Myocyte (in vitro differentiated cells): ENCODE measurements around the gene VSIG10L2. TPM values are rescaled to one million over a fixed set of nuclear protein-coding genes. Genes with fewer than 3 reads are reported as not detected.

Experiments used
- DNase-seq: peaks from one replicate; pipeline ENCODE4 v3.0.0-alpha.2; 2012; ENCODE audit warnings: low read depth
- total RNA-seq: library from RNA; depleted of rRNA; stranded (reverse); fragments of >200 nt; gene quantifications from 2 replicates; pipeline ENCODE4 v1.2.3, GENCODE V29; 2014

Gene VSIG10L2
- total RNA-seq, 1 donor from 2014 or later, result not detected

DNA sequence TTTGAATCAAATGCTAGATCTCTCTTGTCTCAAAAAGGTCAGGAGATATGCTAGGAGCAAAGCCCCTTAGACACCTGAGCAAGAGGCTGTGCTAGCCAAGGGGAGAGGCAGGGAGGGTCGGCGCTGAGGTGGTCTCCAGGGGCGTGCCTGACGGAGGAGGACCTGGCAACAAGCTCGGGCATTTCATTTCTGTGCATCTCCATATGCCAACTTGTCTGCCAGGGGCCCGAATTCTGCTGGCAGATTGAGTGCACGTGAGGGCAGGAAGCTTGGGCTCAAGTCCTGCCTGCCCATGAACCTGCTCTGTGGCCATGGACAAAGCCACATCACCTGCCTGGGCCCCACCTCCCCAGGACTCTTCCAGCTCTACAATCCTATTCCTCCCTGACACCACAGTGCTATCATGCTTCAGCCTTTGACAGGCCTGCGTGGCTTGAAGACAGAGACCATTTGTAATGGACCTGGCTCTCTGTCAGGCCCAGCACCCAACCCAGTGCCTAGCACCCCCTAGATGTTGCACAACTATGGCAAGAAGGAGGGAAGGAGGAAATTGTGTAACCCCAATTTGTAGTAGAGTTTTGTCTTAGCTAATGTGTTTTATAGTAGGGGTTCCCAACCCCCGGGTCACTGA, 16.3 kb upstream of the VSIG10L2 start:
- DNase-seq, result no peak

DNA sequence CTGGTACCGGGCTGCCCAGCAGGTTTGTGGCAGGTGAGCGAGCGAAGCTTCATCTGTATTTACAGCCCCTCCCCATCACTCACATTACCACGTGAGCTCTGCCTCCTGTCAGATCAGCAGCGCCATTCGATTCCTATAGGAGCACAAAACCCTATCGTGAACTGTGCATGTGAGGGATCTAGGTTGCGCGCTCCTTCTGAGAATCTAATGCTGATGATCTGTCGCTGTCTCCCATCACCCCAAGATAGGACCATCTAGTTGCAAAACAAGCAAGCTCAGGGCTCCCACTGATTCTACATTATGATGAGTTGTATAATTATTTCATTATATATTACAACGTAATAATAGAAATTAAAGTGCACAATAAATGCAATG, 15.8 kb upstream of the VSIG10L2 start:
- DNase-seq, result no peak

DNA sequence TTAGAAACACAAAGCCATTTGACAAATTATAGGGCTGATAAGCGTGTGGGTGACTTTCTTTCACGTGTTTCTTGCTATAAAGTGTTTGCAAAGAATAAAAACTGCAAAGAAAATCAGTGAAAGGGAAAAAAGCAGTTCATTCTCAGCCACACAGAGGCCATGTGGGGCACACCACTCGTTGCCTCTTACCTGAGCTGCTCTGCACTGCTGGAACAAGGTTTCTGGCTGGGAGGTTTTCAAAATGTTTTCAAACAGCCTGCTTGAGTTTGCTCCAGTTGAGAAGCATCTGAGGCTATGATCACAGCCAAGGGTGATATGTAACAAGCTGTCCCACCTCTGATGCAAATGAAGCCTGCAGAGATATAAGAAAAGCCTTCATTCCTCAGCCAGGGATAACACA, 14.7 kb upstream of the VSIG10L2 start:
- DNase-seq, result no peak

DNA sequence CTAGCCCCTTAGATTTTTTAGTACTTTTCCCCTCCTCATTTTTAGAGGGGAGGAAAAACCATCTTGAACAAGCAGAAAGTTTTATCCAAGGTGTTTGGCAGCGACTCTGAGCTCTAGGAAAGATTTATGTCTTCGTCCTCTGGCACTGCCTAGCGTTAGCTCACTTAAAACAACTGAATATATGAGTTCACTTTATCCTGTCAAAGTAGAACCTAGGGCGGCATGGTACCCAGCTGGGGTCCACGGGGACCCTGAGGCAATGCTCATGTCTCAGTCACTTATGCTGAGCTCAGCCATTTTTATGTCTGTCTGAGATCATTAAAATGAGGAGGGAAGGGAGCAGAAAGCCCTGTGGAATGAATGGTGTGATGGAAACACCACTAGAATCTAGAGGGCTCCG, 14.2 kb upstream of the VSIG10L2 start:
- DNase-seq, result no peak

DNA sequence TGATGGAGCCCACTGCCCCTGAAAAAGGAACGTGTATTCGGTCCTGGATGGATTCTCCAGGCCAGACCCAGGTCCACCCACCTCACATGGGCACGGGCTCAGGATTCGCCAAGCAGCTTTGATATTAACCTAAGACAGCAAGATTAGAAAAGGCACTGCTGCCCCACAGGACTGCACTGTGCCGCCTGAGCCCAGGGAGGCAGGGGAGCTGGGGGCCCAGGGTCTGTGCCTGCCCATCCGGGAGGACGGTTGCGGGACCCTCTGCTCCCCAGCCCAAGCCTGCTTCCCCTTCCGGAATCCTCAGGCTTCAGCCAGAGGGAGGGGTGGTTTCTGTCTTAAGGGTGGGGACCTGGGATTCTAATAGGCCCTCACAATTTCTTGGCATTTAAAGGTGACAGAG, 13.5 kb upstream of the VSIG10L2 start:
- no peak for DNase-seq

DNA sequence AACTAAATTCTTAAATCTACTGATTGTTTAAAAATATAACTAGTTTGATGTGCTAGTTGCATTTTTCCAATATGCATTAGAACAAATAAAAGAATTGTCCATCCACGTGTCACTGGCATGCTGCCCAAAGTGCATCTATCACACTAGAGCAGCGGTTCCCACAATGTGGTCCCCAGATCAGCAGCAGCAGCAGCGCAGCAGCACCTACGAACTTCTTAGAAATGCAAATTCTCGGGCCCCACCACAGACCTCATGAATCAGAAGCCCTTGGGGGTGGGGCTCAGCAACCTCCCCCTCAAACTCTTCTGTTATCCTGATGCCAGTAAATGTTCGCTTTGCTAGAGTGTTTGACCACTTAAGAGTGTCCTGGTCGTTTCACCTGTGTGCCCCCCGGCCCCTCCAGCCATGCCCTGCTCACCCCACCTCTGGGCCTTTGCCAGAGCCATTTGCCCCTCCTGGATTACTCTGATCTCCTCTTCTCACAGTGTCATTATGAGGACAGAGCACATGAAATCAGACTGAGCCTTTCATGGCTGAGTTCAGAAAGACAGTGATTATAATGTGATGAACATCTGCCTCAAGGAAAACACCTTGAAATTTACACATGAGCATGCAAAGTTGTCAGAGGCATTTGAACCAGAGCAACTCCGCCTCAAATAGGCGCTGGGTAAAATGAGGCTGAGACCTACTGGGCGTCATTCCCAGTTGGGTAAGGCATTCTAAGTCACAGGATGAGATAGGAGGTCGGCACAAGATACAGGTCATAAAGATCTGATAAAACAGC, 12.6 kb upstream of the VSIG10L2 start:
- DNase-seq, result no peak

DNA sequence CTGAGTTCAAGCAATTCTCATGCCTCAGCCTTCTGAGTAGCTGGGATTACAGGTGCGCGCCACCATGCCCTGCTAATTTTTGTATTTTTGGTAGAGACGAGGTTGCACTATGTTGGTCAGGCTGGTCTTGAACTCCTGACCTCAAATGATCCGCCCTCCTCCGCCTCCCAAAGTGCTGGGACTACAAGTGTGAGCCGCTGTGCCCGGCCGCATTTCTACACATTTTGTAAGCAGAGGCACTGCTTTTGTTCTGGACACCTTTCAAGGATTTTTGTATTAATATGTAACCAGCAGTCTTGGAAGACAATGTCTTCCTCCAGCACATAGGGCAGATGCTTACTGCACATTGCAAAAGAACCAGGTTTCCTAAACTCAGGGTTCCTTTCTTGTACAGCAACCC, 11.4 kb upstream of the VSIG10L2 start:
- no peak for DNase-seq

DNA sequence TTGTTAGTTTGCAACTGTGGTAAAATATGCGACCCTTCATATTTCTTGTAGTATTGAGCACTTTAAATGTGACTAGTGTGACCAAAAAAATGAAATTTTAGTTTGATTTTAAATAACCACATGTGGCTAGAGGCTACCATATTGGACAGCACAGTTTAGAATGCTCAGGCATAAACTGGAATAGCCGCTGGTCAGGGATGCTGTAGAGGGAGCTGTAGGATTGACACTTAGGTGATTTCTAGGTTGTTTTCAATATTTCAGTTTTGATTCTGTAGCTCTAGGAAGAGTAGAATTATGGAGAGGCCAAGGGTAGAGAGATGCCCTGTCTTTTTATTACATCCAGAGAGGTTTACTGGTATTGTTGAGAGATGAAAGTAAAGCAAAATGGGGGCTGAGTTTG, 10.8 kb upstream of the VSIG10L2 start:
- DNase-seq, result no peak

DNA sequence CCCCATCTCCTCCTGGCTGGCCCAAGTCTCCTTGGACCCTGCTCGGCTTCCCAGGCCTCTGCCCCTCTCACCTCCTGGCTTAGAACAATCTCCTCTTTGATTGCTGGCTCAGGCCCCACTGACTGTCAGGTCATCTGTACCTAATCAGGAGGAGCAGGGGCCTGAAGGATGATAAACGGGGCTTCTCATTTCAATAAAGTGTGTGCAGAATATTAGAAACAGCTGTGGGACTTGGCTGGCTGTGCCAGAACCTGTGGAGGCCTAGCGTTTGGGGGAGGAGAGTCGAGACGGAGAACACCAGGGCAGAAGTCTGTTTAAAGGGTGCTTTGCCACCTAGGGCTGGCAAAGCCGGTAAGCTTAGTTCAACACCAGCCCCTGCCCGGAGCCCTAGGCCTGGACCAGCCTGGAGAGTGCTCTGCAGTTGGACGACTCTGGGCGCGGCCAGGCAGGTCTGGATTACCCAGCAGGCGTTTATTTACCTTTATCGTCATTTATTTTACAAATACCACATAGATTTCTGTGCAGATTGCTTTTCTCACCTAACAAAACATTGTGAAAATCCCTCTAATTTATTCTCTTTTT, 10.1 kb upstream of the VSIG10L2 start:
- DNase-seq, result no peak

DNA sequence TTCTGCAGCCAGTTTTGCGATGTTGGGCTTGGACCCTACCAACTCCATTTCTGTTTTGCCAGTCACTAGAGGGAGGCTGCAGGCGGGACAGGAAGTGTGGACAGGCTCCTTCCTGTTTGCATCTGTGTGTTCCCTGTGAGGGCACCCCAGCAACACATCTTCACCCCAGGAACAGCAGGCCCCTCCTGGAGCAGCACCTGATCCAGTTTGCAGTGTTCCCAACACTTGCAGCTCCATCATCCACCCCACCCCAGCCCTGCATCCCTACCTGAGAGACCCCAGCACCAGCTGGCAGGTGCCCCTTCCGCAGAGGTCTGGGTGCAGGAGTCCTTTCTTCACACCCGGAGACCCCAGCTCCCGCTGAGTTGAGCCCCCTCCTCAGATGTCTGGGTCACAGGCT, 7.4 kb upstream of the VSIG10L2 start:
- DNase-seq, result no peak

DNA sequence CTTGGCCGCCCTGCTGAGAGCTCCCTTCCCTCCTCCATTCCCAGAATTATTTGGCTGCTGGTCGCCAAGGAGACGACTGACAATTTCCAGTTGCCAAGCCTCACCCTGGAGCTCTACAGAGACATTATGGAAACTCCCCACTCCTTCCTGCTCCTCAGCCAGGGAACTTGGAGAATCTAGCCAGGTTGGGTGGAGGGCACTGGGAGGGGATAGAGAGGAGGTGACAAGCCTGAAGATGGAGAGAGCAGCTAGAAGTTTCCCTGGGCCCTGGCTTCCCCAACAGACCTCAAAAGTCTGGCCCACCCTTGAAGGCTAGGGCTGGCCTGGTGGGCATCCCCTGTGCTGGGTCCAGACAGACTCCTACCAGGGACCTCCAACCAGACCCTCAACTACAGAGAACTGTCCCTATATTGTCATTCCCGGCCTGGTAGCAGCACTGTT, 6.7 kb upstream of the VSIG10L2 start:
- DNase-seq, result no peak

DNA sequence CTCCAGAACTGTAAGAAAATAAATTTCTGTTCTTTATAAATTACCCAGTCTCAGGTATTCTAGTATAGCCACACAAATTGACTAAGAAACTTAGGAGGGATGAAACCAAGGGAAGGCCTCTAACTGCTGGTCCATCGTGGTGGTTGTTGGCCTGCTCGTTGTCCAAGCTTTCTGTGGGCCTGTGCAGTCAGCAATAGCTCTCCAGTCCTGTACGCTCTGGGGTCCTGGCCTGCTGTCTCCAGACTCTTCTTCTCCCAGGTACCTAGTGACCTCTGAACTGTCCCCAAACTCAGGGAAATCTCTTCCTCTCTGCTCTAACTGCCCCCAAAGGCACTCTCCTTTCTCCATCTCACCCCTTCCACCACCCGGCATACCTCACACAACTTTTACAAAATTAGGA, 5.7 kb upstream of the VSIG10L2 start:
- no peak for DNase-seq

DNA sequence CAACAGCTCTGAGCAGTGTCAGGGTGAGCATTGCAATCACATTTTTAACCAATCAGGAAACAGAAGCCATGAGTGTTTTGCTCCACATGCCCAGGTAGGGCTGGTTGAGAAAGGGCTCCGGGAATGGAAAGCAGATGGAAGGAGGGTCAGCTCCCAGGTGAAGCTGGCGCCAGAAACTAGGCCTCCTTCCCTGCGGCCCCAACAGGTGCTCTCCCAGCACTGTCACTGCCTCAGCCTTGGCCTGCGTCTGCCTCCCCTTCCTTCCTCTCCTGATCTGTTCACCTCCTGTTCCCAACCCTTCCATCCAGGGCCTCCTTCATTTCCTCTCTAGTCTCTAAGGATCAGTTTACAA, 4.6 kb upstream of the VSIG10L2 start:
- DNase-seq, result no peak

DNA sequence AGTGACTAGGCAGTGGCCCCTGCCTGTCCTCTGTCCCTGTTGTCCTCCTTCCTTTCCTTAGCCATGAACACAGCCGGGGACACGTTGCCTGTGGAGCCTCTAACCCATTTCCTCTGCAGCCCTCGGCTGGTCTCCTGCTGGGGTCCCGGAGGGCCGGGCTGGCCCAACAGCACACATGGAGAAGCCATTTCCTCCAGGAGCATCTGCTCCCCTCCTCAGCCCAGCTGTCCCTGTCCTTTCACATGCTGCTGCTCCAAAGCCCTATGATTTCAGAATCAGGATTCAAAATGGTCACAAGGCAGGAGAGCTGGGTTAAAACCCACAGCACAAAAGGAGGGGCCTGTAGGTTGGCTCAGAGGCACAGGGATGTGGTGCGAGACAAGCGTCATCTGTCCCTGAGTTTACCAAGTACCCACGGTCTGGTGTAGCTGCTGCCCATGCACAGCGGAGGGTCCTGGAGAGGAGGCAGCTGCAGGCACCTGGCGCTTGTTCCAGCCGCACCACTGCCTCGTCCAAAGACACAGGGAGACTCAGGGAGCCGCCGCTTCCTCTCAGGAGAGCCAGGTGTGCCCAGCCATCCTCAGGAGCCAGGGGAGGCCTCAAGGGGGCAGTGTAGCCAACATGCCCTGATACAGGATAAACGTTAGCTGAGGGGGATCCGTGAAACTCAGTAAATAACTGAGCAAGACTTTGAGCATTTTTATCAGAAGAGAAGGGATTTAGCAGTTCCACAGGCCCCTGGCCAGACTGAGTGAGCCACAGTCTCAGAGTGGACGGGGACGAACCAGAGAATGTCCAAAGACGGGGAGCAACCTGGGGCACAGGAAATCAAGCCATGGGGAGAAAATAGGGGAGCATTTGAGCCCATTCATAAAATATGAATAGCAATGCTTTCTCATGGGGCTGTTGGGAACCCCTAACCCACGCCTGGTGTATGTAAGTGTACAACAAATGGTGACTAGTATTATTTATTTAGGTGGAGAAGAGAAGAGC, 3.9 kb upstream of the VSIG10L2 start:
- peak; percentile 79 for DNase-seq

DNA sequence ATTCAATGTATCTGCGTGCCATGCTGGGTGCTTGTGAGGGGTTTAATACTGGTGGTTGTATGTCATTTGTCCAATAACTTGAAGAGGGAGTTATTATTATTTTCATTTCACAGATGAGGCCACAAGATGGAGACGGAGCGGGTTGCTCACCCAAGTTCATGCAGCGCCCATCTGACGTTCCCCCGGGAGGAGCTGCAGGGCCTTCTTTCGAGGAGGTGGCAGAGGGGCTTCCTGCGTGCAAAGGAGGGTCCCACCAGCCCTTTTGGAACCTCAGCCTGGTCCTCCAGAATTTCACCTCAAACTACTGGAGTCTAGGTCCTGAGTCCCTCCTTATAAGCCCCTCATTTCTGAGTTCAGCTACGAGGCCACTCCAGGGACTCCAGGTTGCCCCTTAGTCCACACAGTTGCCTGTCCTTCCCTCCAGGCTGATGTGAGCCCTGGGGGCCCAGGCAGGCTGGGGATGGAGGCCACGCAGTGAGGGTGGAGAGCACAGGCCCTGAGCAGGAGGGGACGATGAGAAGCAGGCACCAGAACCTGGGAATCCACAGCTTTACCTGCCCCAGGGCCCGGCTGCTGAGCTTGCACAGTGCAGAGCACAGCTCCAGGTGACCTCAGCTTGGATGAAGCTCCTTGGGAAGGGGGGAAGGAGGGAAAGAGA, 2.9 kb upstream of the VSIG10L2 start:
- no peak for DNase-seq

DNA sequence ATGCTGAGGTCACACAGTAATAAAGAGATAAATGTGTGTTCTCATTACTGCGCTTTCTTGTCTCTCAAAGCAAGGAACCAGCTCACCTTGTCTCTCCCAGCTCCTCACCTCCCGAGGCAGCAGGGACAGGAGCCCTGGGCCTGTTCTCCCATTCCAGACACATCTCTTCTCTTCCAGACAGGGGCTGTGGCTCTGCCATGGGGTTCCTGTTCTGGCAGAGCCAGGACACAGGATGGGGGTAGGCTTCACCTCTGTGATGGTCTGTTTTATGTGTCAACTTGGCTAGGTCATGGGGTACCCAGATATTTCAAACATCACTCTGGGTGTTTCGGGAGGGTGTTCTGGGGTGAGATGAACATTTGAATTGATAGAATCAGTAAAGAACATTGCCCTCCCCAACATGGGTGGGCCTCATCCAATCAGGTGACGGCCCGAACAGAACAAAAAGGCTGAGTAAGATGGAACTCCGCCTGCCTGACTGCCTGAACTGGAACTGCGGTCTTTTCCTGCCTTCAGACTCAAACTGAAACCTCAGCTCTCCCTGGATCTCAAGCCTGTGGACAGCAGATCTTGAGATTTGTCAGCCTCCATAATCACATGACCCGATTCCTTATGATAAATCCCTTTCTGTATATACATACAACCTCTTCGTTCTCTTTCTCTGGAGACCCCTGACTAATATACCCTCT, 2.0 kb upstream of the VSIG10L2 start:
- no peak for DNase-seq

DNA sequence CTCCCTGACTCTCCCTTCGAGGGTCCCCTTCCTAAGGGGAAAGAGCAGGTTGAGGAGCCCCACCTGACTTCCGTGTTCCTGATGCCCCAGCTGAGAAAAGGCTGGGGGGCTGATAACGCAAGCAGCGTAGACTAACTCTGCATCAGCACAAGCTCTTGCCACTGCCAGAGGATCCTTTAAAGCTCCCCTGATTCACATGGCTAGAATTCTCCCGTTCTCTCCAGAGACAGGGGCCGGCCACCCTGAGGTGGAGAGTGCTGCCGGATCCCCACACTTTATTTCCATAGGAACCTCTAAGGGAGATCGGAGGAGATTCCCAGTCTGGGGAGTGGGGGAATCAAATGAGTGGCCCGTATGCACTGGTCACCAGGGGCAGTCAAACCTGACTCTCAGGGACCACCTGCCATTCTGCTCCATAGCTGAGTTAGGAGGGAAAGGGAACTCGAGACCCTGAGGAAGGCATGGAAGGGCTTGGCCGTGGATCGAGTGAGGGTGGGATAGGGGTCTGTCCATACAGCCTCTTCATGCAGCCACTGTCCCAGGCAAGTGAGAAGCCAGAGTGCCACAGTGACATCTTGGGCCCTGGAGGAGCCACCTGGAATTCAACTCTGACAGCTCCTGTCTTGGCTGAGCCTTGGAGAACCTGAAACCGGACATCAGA, 1.4 kb upstream of the VSIG10L2 start:
- no peak for DNase-seq

DNA sequence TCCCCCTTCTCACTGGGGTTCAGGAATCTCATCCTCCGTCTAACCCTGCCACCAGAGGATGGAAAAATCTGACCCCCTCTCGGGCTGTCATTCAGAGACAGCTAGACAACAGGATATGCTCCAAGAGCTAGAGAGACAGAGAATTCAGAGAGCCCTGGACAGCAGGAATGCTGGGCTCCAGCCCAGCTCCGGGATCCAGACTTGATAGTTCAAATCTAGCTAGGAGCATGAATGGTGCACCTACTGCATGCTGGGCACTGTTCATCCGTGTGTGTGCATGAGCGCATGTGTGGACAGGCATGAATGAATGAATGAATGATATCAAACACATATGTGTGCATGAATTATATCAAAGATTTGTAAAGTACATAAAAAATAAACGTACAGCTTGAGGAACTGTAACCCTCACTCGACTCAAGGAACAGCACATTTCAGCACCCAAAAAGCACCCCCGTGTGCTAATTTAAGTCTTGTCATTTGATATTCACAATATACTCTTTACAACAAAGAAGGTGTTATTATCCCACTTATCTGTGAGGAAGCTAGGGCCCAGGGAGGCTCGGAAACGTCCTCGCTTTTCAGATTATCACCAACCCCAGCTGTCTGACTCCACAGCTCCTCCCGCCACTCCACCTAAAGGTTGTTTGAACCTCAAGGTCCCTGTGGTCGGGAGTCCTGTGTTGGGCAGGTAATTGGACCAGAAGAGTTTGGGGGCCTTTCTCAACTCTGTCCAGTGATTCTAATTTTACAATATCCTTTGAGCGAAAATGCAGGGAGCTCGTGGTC, 640 bp upstream of the VSIG10L2 start:
- DNase-seq, result no peak
